Choroid plexus epithelial cell (primary cell): ENCODE measurements around the gene RAP1GAP.

ENCODE experiments used
- DNase-seq: peaks from one replicate; pipeline ENCODE4 v3.0.0-alpha.2; 2010; ENCODE audit warnings: low read depth
- H3K4me3 ChIP-seq: 2 replicates; pipeline ENCODE4 v1.5.1; 2011; ENCODE audit warnings: low read depth, mild to moderate bottlenecking, control low read depth, low read length, moderate library complexity
- CTCF ChIP-seq: conservative IDR thresholded peaks from 2 replicates; pipeline ENCODE4 v1.5.1; 2011; ENCODE audit warnings: low read depth, mild to moderate bottlenecking, control low read depth, inconsistent platforms, low read length, moderate library complexity

The RAP1GAP gene

GRCh38 chr1:21576798-21577187 is 92.4 kb downstream of the RAP1GAP start:
- no peak for TF ChIP-seq CTCF
- DNase-seq = no peak
- H3K4me3 ChIP-seq = no peak overlapping the region

DNA sequence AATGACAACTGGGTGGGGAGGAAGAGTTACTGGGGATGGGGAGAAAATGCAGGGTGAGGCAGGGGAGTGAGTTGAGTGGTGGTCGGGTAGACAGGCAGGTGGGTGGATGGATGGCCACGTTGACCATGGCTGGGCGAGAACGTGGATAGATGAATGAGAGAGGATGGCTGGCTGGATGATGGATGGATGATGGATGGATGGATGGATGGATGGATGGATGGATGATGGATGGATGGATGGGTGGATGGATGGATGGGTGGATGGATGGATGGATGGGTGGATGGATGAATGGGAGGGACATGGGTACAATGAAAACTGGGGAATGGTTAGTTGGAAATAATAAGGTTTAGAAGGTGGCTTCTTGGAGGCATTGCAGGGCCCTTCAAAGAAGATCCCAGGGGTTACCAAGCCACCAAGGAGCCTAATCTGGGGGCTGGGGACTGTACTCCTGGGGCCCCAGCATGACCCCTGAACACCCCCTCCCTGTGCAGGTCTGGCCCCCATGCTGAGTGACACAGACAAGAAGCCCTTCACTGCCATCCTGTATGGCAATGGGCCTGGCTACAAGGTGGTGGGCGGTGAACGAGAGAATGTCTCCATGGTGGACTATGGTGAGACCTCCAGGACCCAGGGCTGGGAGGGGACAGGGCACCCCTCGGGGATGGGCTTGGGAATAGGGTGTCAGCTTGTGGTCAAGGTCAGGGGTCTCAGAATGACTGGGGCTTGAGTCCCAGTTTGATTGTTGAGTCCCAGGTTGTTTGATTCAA is 92.9 kb downstream of the RAP1GAP start:
- no peak for TF ChIP-seq CTCF
- no peak for DNase-seq
- H3K4me3 ChIP-seq = no peak overlapping the region

- H3K4me3 ChIP-seq = no peak overlapping the region
- DNase-seq = no peak
- no peak for TF ChIP-seq CTCF
Measured at GRCh38 chr1:21575351-21575942, 93.7 kb downstream of the RAP1GAP start.

DNA sequence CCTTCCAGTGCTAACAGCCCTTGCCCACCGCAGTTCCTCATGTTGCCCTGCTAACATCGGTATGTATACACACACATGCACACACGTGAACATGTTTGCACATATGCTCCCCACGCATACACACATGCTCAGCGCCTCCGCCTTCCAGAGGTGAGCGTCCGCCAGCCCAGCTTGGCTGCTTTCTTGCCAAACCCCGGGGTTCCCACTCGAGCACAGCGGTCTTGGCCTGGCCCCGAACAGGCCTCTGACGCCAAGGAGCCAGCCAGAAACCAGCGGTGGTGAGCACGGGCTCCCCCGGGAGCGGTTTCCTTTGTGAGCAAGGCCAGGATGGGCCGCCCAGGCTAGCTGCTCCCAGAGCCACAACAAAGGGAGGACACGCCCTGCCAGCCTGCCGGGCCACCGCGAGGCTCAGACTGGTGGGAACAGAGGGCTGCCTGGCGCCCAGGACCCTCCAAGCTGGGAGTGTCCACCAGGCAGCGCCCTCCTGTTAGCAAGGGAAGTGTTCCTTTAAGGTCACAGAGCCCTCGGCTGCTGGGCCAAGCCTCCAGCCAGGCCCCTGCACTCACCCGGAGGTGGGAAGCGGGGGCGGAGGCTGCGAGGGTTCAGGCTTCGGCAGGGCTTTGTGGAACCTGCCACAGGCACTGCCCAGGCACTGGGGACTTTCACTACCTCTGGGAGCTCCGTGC is 94.5 kb downstream of the RAP1GAP start:
- peak overlapping the region; percentile 24 for H3K4me3 ChIP-seq
- DNase-seq = peak; percentile 78
- peak; percentile 25 for TF ChIP-seq CTCF

DNA sequence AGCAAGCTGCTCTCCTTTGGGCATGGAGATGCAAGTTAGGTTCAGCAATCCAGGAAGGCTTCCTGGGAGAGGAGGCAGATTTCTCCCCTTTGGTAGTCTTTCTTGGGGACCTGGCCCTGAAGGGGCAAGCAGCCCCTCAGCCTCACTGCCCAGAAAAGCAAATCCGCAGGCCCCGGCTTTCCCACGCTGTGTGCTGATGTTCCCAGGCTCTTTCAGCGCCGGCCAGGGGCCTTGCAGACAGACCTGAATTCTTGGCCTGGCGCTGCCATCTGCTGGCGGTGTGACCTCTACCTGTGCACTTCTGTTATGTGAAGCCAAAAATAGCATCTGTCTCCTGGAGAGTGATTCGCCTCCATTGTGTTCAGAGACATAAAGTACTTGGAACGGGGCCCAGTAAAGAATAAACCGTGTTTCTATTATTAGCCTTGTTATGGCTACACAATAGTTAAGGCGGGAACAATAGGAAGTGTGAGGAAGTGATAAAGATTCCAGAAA is 95.1 kb downstream of the RAP1GAP start:
- H3K4me3 ChIP-seq = no peak overlapping the region
- TF ChIP-seq CTCF = peak; percentile 68
- peak; percentile 90 for DNase-seq

- DNase-seq = no peak
- TF ChIP-seq CTCF = no peak
- no peak overlapping the region for H3K4me3 ChIP-seq
Measured at GRCh38 chr1:21573475-21573874, 95.7 kb downstream of the RAP1GAP start.
